HG03045 (cell line): ENCODE data around the gene GATAD2A.
"Not testable (repeated sequence)": the region's sequence is repeated elsewhere in the genome, so short reads cannot be mapped to it uniquely, and the experiment has no call there.

ENCODE experiments used
- ATAC-seq: cut with Tn5 transposase; IDR thresholded peaks from one replicate; pipeline ENCODE4 v1.9.1; 2021; ENCODE audit warnings: mild to moderate bottlenecking, moderate library complexity; ENCODE audit not compliant: unreplicated experiment

GATAD2A gene, protein sequence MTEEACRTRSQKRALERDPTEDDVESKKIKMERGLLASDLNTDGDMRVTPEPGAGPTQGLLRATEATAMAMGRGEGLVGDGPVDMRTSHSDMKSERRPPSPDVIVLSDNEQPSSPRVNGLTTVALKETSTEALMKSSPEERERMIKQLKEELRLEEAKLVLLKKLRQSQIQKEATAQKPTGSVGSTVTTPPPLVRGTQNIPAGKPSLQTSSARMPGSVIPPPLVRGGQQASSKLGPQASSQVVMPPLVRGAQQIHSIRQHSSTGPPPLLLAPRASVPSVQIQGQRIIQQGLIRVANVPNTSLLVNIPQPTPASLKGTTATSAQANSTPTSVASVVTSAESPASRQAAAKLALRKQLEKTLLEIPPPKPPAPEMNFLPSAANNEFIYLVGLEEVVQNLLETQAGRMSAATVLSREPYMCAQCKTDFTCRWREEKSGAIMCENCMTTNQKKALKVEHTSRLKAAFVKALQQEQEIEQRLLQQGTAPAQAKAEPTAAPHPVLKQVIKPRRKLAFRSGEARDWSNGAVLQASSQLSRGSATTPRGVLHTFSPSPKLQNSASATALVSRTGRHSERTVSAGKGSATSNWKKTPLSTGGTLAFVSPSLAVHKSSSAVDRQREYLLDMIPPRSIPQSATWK

DNA sequence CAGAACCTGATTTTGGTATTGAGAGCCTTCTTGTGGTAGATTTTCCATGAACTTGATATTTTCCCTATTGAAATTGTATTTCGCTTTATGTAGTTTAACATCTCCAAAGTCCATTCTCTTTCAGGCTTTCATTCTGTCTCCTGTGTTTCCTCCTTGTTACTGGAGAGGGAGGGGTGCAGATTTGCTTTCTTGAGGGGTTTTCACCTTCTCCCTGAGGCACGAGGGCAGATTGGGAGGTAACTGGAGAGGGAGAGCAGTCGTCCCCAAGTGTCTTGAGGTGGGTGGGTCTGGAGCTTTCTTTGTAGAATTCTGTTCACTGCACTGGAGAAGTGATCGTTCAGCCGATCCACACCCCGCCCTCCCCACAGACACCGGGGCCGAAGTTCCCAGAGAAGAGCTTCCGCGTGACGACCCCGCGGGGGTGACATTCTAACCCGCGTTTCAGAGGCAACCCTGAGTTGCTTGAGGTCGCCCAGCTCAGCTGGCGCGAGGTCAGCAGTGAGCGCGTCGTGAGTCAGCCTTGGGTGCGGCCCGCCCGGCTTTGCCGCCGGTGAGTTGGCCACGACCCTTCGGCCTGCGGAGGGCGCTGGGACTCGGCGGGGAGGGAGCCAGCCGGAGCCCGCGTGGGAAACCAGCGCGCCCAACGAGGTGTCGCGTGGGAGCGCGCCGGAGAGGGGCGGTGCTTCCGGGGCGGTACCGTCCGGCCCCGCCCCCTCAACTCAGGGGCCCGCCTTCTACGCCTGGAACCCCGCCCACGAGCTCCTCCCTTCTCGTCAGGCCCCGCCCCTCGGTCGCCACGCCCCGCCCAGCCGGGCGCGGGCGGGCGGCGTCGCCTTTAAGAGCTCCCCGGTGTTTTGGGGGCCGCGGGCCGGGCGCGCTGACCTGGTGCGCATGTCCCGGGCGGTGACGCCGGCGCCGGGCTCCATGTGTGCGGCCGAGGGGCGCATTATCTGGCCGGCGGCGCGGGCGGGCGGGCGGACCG is at the start of gene GATAD2A:
Gene GATAD2A, plus strand, starts transcription at position 797 of the 982 bp plus-strand sequence. CDS start 59,671 bp downstream, outside the sequence.
- ATAC-seq: peak; percentile 75

DNA sequence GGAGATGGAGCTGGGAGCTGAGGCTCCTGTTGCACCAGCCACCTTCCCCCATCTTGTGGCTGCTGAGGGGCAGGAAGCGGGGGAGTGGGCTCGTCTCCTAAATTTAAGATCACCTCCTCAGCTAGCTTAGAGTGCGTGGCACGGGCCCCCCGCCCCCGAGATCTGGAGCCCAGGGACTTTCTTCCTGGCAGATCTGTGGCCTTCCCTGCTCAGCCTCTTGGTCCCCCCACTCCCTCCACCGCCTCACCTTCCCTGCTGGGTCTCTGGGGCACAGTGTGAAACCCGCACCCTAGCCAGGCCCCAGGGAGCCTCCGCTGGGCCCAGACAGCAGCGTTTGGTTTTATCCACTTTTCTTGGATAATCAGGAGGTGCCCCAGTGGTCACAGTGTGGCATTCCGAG is 49.0 kb upstream of the GATAD2A start:
- ATAC-seq: no peak

DNA sequence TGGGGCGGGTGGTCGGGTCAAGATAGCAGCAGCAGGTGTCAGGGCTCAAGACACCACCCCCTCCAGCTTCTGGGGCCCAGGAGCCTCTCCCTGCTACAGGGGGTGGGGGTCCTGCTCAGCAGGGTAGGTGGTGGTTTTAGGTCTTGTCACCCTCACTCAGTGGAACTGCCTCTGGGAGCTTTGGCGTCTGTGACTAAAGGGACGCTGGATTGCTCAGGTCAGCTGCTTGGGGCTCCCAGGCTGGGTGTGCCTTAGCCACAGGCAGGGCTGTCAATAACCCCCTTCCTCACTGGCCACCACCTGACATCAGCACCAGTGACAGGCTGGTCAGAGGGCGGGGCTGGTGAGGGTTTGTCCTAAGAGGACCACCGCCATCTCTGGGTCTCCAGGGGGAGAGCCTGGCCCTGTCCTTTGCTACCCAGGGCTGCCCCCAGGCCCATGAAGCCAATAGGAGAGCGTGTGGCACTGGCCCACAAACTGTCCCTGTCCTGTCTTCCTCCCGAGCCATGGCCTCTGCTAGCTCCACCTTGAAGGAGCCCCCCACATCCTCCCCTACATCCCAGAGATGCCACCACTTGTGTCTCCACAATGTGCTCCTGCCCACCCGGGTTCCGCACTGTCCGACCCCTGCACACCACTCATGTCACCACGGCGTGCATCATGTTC is 48.4 kb upstream of the GATAD2A start:
- ATAC-seq: no peak

DNA sequence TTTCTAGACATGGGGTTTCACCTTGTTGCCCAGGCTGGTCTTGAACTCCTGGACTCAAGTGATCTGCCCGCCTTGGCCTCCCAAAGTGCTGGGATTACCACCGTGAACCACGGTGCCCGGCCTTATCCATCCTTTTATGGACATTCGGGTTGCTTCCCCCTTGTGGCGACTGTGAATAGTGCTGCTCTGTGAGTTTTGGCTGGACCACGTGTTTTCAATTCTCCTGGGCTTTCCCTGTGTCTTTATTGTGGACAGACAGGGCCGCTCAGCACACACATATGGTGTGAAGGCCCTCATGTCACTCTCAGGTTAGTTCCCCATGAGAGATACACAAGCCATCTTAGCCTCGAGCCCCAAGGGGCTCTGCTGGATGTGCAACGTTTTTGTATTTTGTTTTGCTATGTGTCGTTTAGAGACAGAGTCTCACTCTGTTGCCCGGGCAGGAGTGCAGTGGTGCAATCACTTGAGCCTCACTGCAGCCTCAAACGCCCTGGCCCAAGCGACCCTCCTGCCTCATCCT is 44.3 kb upstream of the GATAD2A start:
- no peak for ATAC-seq

DNA sequence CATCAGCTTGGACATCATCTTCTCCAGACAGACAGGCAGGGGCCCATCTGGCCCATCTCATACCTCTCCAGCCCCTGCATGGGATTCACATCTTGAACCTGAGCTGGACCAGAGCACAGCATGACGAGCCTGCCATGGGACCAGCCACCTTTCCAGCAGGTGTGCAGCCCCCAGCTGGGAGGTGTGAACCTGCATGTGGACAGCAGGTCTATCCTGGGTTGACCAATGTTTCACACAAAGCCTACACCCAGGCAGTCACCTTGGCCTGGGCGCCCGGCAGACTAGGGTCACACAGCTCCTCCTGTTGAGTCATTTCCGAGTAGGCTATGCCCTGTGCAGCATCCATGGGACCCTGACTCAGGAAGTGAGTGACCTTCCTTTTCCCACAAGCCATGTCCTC is 43.4 kb upstream of the GATAD2A start:
- no peak for ATAC-seq

DNA sequence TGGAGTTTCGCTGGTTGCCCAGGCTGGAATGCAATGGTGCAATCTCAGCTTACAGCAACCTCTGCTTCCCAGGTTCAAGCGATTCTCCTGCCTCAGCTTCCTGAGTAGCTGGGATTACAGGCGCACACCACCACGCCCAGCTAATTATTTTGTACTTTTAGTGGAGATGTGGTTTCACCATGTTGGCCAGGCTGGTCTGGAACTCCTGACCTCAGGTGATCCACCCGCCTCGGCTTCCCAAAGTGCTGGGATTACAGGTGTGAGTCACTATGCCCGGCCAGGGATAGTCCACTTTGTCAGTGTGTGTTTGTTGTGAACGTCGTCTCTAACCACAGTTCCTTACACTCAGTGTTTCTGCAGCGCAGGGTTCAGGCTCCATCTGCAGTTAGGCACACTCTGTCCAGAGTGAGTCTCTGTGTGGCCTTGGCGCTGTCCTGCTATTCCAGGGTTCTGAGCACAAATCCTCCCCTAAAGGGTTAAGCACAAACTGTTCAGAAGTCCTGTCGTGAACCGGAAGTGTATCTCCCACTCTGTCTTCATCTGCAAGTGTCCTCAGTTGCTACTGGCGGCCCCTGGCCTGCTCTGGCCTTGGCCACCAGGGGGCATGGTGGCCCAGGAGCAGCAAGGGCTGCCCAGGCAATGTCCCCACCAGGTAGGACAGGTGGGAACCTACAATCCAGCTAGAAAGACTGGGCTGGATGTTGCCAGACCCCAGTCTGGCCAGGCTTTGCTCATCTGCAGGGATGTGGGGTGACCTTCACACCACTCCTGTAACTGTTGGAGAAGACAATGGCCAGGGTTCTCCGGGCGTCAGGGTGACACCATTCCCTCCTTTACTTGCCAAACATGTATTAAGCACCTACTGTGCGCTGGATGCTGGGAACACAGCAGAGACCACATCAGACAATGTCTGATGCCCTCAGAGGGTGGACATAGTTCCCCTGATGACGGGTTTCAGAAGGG is 38.8 kb upstream of the GATAD2A start:
- peak; percentile 57 for ATAC-seq

DNA sequence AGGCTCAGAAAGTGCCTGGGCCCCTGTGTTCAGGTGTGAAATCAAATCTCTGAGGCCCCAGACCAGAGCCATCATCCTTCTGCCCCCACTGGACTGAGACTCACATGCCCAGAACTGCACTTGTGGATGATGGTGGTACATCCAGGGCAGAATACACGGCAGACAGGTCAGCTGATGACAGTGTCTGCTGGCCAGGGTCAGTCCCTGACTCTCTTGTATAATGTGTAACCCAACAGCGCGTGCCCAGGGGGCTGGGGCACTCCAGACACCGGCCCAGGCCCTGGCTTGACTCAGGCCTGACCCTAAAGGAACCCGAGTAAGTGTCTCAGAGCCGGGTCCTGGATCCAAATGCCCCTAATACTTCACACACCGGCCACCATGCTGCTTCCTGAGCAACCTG is 37.4 kb upstream of the GATAD2A start:
- no peak for ATAC-seq

DNA sequence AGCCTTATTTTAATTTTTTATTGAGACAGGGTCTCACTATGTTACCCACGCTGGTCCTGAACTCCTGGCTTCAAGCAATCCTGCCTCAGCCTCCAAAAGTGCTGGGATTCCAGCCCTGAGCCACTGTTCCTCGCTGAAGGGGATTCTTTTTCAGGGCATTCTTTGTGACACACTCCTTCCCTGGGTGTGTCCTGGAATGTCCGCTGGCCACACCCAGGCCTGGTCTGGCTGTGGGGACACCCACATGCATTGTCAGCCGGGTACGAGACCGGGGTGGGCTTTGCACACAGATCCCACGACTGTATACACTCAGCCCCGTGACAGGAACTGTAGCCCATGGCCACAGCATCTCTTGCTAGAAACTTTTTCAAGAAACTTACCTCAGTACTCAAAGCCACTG is 34.4 kb upstream of the GATAD2A start:
- no peak for ATAC-seq

DNA sequence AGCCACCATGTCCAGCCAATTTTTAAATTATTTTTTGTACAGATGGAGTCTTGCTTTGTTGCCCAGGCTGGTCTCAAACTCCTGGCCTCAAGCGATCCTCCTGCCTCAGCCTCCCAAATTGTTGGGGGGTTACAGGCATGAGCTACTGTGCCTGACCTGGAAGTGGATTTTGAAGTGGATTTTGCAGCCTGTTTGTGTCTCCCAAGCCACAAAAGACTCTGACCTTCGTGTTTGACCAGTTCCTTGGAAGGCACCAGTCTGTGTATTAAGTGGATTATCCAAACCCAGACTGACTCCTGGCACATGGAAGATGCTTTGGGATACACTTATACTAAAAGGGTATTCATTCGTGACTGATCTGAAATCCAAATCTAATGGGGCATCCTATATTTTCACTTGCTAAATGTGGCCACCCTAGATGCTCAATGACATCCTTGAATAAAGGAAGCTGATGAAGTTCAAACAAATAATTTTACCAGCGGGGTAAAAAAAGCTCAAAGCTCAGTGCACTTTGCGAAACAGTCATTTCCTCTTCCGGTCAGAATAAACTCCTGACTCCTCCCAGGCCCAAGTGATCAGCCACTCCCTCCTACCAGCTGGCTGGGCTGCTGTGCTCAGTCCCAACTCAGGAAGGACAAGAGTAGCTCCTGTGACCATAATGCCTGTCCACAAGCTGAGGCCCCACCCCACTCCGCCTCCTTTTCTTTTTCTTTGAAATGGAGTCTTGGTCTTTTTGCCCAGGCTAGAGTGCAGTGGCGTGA is 32.6 kb upstream of the GATAD2A start:
- no peak for ATAC-seq

DNA sequence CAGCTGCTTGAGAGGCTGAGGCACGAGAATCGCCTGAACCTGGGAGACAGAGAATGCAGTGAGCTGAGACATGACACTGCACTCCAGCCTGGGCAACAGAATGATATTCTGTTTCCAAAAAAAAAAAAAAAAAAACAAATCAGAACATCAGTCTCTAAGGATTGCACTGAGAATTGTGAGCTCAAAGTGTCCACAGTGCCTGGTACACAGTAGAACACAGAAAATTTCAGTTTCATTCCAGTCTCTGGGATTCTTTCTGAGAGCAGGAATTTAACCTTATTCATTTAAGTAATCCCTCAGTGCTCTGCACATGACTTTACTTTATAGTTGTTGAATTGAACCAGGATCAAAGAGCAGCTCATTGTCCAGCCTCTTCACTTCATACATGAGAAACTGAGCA is 25.9 kb upstream of the GATAD2A start:
- no peak for ATAC-seq

DNA sequence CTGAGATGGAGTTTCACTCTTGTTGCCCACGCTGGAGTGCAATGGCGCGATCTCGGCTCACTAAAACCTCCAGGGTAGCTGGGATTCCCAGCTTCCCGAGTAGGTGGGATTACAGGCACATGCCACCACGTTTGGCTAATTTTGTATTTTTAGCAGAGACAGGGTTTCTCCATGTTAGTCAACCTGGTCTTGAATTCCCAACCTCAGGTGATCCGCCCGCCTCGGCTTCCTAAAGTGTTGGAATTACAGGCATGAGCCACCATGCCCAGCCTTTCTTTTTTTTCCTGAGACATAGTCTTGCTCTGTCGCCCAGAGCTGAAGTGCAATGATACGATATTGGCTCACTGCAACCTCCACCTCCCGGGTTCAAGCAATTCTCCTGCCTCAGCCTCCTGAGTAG is 25.2 kb upstream of the GATAD2A start:
- ATAC-seq: not testable (repeated sequence)

DNA sequence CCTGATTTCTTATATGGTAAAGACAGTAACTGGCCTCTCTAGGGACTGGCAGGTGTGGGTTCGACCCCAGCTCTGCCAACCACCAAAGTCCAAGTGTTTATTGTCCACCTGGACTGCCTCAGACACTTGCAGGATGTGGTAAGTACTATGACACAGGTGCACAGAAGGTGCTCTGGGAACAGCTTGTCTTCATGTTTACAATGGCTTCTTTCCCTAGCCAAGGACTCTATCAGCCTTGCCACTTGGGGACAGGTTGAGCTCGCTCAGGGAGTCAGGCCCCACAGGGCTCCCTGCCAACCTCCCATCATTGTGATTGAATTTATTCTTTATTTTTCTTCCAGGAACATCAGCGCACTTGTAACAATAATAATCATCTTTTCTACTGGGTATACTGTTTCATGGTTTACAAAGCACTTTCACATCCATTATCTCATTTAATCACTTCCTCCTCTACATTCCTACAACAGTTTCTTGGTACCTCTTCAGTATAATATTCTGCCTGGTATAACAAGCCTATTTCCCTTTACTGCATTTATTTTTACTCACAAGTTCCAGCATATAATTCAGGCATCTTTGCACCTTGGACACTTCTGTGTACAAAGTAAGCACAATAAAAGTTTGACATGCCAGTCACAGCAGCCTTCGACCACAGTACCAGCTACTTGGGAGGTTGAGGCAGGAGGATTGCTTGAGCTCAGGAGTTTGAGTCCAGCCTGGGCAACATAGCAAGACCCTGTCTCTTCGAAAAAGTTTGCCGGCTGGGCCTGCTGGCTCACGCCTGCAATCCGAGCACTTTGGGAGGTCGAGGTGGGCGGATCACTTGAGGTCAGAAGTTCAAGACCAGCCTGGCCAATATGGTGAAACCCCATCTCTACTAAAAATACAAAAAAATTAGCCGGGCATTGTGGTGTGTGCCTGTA is 24.2 kb upstream of the GATAD2A start:
- no peak for ATAC-seq

DNA sequence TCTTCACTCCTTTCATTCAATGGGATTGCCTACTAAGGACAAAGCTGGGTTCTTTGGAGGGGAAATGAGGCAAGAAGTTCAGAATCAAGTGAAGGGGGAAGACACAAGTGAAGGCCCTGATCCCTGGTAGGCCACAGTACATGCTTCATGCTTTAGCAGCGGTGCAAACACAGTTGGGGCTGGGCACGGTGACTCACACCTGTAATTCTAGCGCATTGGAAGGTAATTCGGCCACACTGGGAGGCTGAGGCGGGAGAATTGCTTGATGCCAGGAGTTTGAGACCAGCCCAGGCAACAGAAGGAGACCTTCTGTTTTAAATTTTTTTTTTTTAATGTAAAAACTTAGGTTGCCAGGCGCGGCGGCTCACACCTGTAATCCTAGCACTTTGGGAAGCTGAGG is 23.4 kb upstream of the GATAD2A start:
- ATAC-seq: no peak

DNA sequence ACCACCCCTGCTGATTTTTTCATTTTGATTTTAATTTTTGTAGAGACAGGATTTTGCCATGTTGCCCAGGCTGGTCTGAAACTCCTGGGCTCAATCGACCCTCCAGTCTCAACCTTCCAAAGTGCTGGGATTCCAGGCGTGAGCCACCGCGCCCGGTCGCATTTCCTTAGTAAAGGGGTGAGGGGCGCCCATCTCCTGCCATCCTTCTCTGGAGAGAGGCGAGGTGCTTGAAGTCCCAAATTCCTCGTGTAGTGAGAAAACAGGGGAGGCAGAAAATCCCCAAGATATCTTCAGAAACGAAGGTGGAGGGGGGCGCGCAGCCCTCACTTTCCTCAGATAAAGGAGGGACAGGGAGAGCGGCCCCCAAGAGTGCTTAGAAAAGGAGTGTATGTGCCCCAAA is 21.0 kb upstream of the GATAD2A start:
- no peak for ATAC-seq

DNA sequence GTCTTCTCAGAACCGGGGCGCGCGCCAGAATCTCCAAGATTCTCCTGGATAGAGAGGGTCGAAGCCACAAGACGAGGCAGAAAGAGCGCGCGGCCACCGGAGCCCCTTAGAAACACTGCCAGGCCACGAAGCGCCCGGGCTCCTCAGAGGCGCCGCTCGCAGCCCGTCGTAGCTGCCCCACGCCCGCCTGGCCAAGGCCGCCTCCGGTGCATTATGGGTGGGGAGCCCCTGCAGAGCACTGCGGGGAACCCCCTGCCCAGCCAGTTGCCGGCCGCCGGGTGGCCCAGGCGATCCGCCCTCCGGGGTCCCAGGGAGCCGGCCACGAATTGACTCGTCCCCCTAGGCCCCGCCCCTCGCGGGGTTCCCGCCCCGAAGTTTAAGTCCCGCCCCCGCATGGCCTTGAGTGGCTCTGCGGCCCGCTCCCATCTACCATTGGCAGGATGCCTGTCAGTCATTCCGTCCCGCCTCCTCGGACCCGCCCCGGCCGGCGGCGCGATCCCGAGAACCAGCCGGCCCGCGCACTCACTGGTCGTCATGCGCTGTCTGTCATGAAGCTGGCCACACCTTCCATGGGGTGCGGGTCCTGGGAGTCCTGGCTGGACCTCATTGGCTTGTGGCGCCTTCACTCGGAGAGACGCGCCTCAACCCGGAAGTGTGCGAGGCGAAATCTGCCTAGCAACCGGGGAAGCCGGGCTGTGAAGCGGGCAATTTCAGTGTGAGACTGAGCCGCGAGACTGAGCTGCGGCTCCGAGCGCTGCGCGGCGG is 20.2 kb upstream of the GATAD2A start:
- ATAC-seq: peak; percentile 92

DNA sequence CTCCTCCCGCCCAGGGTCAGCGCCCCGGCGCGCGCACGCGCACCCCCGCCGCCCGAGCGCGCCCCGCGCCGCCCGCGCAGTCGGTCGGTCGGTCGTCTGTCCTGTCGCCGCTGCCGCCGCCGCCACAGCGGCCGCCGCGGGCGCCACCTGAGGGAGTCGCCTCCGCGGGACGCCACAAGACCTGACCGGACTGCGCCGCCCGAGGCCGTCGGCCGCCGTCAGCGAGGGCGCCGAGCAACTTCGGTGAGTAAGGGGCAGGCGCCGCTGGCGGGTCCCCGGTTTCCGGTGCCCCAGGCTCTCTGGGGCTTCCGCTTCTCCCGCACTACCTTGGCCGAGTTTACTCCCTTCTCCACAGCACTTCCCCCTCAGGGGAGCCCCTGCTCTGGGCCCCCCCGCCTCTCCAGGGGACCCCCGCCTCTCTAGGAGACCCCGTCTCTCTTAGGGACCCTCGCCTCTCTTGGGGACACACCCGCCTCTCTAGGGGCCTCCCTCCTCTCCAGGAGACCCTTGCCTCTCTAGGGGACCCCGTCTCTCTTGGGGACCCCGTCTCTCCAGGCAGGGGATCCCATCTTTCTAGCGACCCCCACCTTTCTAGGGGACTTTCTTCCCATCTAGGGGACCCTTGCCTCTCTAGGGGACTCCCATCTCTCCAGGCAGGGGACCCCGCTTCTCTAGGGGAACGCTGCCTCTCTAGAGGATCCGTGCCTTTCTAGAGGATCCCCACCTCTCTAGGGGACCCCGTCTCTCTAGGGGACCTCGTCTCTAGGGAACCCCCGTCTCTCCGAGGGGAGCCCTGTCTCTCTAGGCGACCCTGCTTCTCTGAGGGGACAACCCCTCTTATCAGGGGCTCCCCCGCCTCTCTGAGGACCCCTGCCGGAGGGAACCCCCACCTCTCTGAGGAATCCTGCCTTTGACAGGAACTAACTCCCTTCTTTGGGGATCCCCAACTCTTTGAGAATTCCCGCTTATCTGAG is 19.3 kb upstream of the GATAD2A start:
- ATAC-seq: peak; percentile 17
